BJ (cell line): Measurements from ENCODE around the gene PCP4L1. TPM values are rescaled to one million over a fixed set of nuclear protein-coding genes. Genes with fewer than 3 reads are reported as not detected.

Experiments
- CTCF ChIA-PET: fragments of 350-600 bp; formaldehyde crosslinking; extraction: SDS; loops from one replicate; lab custom pipeline; 2021; ENCODE audit warnings: antibody characterized with exemption, inconsistent platforms; lab: Yijun Ruan, JAX
- POLR2A ChIA-PET: fragments of 300-600 bp; sonication (Branson Sonifier 250); formaldehyde crosslinking; extraction: SDS; loops from one replicate; lab custom pipeline; 2021; ENCODE audit warnings: antibody characterized with exemption; lab: Charles Lee
- DNase-seq: peaks from one replicate; pipeline ENCODE4 v3.0.0-alpha.2; 2011; ENCODE audit warnings: low read depth
- H3K27me3 ChIP-seq: 2 replicates; pipeline ENCODE4 v1.6.0; 2011; ENCODE audit warnings: low read length; ENCODE audit not compliant: control insufficient read depth, insufficient read depth
- H3K36me3 ChIP-seq: 2 replicates; pipeline ENCODE4 v1.5.1; 2011; ENCODE audit warnings: low read length; ENCODE audit not compliant: control insufficient read depth, insufficient read depth
- H3K4me3 ChIP-seq: 2 replicates; pipeline ENCODE4 v1.5.1; 2011; ENCODE audit warnings: low read depth, mild to moderate bottlenecking, control low read depth, low read length
- polyA plus RNA-seq: library from polyadenylated mRNA; depleted of rRNA; stranded (reverse); fragments of >200 nt; gene quantifications from 2 replicates; pipeline ENCODE4 v1.2.3, GENCODE V29; 2011
- TF ChIP-seq, protein P1 (sequence below): IDR thresholded peaks from 2 replicates; pipeline ENCODE4 v1.5.1; 2011; ENCODE audit warnings: low read depth, mild to moderate bottlenecking, control low read depth, inconsistent platforms, low read length, moderate library complexity; ENCODE audit not compliant: insufficient read depth

Gene PCP4L1
- polyA plus RNA-seq, 1 experiment: not detected

DNA sequence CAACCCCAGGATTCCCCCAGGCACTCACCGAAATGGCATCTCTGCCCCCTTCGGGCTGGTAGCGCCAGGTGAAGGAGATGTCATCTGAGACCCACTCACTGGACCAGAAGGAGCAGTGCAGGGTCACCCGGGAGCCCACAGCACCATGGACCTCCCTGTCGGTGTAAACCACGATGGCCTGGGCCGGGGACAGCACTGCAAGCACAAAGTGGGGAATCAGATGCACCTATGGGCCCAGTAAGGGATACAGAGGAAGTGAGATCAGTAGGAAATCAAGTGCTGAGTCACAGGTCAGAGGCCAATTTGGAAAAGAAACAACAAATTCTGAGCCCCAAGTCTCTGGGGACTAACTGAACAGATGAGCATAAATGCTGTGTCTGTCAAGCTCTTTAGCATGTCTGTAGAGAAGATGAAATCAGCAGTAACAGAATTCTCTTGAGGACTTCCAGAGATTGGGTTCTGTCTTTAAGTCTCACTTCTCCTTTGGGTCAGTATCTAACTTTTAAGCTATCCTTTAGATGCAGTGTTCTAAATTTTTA is 48.8 kb downstream of the PCP4L1 start:
- Histone ChIP-seq H3K27me3 (0 out of 2 replicates have a peak, but pooled peaks cover 1% of the 10 kb centered on the region), H3K4me3 (no peak overlapping the region), H3K36me3 (no peaks in the 10 kb centered on the region)
- CTCF ChIA-PET: no interaction called here
- DNase-seq: no peak
- POLR2A ChIA-PET: no interaction called here
- TF ChIP-seq, protein P1, sequence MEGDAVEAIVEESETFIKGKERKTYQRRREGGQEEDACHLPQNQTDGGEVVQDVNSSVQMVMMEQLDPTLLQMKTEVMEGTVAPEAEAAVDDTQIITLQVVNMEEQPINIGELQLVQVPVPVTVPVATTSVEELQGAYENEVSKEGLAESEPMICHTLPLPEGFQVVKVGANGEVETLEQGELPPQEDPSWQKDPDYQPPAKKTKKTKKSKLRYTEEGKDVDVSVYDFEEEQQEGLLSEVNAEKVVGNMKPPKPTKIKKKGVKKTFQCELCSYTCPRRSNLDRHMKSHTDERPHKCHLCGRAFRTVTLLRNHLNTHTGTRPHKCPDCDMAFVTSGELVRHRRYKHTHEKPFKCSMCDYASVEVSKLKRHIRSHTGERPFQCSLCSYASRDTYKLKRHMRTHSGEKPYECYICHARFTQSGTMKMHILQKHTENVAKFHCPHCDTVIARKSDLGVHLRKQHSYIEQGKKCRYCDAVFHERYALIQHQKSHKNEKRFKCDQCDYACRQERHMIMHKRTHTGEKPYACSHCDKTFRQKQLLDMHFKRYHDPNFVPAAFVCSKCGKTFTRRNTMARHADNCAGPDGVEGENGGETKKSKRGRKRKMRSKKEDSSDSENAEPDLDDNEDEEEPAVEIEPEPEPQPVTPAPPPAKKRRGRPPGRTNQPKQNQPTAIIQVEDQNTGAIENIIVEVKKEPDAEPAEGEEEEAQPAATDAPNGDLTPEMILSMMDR: no peak

DNA sequence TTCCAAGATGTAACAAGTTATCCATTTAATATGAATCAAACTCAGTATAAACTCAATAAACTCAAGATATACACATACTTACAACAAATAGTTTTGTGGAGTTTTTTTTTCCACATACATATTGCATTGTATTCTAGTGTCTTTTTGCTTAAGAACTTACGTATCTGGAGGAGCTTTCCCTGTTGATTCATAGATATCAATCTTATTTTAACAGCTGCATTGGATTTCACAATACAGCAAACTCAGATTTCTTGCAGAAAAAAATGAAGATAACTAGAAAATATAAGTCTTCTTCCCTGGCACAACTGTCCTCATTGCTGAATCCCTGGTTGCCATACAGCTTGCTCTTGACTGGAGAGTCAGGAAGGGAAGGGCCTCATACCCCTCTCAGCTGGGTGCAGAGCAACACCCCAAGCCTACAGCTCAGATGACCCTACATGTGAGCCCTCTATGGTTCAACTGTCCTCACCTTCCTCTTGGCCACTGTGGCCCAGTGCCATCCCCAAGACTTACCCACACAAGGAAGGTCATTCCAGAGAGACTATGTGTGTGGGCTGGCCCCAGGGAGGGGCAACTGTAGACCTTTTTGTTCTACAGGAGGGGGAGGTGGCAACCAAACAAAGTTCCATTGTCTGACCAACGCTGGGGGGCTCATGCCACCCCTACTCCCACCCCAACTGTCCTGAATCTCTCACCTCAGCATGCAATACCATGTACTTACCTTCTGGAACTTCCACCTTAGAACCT is 49.5 kb downstream of the PCP4L1 start:
- no peak for DNase-seq
- ChIA-PET CTCF (interaction anchor here (1.3 kb wide), 1 partner anchor 116 kb away, joined by 4 read pairs; no protein-coding TSS in a partner anchor), POLR2A (no interaction called here)
- Histone ChIP-seq H3K4me3 (no peak overlapping the region), H3K27me3 (0 out of 2 replicates have a peak, but pooled peaks cover 1% of the 10 kb centered on the region), H3K36me3 (no peaks in the 10 kb centered on the region)
- TF ChIP-seq, protein P1: no peak

DNA sequence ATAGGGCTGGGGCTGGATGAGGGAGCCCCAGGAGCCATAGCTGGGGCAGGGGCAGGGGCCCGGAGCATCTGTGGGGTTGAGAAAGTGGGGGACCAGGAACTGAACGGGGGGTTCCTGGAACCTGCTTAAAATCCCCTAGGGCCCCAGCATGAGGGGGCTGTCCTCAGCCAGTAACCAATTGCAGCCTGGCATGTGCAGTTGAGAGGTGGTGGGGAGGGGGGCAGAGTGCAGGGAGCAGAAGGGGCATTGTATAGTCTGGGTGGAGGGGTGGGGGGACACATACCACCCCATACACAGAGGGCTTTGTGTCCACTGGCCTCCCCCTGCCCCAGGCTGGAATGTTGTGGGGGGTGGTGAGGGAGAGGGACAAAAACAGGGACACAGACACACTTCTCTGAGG is 51.3 kb downstream of the PCP4L1 start, which contains the start of gene MPZ:
Gene MPZ, minus strand, starts transcription at position 101 of the 400 bp plus-strand sequence. Its CDS starts 63 bp downstream, at position 38.
- H3K36me3 ChIP-seq: no peaks in the 10 kb centered on the region
- 0 out of 2 replicates have a peak, but pooled peaks cover 1% of the 10 kb centered on the region for H3K27me3 ChIP-seq
- CTCF ChIA-PET: no interaction called here
- TF ChIP-seq, protein P1: no peak
- POLR2A ChIA-PET: no interaction called here
- no peak within 1 kb of the TSS for H3K4me3 ChIP-seq
- DNase-seq: no peak

DNA sequence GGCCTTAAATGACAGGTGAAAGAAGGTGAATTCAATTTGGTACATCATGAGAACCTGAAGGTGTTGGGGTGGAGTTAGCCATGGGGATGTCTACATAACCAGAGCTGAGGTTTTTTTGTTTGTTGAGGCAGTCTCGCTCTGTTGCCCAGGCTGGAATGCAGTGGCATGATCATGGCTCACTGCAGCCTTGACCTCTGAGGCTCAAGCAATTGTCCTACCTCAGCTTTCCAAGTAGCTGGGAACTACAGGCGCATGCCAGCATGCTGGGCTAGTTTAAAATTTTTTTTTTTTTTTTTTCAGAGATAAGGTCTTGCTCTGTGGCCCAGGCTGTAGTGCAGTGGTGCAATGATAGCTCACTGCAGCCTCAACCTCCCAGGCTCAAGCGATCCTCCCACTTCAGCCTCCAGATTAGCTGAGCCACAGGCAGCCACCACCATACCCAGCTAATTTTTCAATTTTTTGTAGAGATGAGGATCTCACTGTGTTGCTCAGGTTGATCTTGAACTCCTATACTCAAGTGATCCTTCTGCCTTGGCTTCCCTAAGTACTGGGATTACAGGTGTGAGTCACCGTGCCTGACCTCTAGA is 53.1 kb downstream of the PCP4L1 start:
- DNase-seq: no peak
- ChIA-PET CTCF (no interaction called here), POLR2A (no interaction called here)
- H3K4me3 ChIP-seq: no peak overlapping the region
- H3K36me3 ChIP-seq: no peaks in the 10 kb centered on the region
- 0 out of 2 replicates have a peak, but pooled peaks cover 1% of the 10 kb centered on the region for H3K27me3 ChIP-seq
- TF ChIP-seq, protein P1: no peak
